NOMO-1 treated with DMSO at 0.1 percent for 48 hours (cell line): ENCODE results near the gene TBK1.
A peak's percentile ranks its signal among the peaks of the same experiment; 100 is the strongest.
"Not testable (repeated sequence)": the region's sequence is repeated elsewhere in the genome, so short reads cannot be mapped to it uniquely, and the experiment has no call there.

Experiments used
- DNase-seq: peaks from one replicate; lab custom pipeline; 2025; ENCODE audit not compliant: unreplicated experiment; lab: John Stamatoyannopoulos, UW

The TBK1 gene

DNA sequence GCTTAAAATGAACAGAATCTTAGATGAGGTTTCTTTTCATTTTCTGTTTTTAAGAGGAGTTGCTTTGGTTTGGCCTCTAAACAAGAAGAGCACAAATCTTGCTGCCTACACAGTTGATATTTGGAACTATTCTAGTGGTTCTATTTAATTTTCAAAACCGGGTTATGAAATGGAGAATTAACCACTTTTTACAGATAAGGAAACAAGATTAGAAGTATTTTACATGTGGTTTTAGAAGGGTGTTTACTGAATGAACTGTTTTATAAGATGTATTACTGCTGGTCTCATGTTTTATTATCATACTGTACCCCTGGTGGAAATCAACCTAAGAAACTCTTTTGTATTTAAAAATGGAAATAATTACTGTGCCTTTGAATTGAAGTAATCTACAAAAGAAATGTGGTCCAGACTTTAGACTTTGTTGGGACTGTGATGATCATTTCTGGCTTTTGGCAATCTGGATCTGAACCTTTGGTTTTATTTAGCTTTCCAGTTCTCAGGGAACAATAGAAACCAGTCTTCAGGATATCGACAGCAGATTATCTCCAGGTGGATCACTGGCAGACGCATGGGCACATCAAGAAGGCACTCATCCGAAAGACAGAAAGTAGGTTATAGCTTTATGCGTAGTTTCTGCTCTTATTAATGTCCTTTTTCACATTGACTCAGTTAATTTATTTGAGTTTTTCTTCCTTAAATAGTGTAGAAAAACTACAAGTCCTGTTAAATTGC is 43.2 kb downstream of the TBK1 start:
- no peak for DNase-seq

DNA sequence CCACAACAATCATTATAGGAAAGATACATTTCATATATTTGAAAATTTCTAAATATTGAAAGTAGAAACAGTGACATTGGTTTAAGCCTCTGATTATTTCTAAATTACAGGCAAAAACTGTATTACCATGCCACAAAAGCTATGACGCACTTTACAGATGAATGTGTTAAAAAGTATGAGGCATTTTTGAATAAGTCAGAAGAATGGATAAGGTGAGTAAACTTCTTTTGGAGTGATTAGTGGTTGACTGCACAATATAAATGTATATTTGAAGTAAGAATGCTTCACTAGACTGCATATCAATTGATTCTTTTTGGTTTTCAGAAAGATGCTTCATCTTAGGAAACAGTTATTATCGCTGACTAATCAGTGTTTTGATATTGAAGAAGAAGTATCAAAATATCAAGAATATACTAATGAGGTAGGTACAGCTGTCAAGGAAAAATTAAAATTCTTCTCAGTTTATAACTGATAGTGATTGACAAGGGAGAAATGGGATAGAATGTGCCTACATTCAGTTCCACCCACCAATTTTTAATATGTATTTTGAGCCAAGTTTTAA is 45.0 kb downstream of the TBK1 start:
- no peak for DNase-seq

DNA sequence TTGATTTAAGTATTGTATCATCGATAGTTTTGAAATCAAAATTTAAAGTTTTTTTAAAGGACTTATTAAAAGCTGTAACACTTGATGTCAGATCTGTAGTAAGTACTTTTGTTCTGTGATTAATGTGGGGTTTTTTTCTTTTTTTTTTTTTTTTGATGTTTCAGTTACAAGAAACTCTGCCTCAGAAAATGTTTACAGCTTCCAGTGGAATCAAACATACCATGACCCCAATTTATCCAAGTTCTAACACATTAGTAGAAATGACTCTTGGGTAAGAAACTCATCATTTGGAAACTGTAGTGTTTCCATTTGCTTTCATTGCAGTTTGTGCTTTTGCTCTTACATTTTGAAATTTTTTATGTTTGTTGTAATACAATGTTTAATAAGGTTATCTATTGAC is 45.6 kb downstream of the TBK1 start:
- no peak for DNase-seq

DNA sequence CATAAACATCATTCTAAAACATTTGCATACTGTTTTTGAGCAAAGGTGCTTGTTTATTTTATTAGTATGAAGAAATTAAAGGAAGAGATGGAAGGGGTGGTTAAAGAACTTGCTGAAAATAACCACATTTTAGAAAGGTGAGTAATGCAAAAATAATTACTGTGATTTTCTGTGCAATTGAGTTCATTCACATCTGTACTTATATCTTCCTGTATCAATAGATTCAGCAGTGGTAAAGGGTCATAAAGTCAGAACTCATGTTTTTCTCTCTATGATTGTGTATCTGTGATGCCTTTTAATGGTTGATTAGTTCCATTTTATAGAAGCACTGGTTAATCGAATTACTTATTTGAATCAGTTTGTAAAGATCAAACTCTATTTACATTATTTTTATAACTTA is 46.0 kb downstream of the TBK1 start:
- no peak for DNase-seq

DNA sequence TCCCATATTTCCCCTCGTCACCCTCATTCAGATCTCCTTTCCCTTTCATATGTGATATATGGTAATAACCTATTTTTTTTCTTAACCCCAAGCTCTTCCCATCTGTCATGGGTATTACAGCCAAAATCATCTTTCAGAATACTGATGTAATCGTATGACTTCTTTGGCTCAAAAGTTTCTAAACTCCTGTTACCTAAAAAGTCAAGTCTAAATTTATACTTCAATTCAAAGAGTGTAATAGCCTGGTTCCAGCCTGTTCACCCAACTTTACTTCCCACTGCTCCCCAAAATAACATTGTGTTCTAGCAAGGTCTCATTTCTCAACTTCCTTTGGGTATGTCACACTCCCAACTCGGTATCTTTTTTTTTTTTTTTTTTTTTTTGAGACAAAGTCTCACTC is 48.5 kb downstream of the TBK1 start:
- DNase-seq = peak; percentile 93

DNA sequence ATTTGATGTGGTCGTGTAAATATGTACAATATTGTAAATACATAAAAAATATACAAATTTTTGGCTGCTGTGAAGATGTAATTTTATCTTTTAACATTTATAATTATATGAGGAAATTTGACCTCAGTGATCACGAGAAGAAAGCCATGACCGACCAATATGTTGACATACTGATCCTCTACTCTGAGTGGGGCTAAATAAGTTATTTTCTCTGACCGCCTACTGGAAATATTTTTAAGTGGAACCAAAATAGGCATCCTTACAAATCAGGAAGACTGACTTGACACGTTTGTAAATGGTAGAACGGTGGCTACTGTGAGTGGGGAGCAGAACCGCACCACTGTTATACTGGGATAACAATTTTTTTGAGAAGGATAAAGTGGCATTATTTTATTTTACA is 49.6 kb downstream of the TBK1 start:
- no peak for DNase-seq

DNA sequence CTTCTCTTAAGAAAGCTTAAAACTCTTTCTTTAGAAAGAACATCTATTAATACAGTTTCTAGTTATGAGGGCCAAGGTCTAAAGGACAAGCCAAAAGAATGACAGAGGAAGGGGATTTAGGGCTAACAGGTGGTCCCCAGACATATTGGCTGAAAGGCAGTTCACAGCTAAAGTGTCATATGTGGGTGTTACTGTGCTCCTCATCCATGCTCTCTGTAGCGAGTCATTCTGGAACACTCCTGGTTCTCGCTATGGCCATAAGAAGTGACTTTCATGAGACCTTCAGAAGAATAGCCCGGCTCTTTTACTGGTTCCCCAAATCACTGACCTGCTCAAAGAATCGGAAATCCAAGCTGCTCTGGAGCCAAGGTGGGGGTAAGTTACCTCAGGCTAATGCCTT is 55.0 kb downstream of the TBK1 start:
- DNase-seq = no peak

DNA sequence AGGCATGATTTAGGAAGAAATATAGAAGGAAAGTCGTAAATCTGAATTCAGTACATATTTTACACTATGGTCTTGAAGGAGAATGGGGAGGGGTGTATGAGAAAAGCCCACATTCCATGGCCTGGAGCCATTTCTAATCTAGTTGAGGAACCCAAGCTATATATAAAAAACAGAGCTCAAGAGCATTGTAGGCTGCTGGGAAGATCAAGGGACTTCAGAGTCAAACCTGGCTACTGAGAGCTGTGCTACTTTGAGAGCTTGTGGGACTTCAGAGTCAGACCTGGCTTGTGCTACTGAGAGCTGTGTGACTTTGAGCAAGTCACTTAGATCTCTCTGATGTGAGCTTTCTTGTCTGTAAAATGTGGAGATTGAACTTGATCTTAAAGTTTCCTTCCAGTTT is 58.7 kb downstream of the TBK1 start:
- no peak for DNase-seq

DNA sequence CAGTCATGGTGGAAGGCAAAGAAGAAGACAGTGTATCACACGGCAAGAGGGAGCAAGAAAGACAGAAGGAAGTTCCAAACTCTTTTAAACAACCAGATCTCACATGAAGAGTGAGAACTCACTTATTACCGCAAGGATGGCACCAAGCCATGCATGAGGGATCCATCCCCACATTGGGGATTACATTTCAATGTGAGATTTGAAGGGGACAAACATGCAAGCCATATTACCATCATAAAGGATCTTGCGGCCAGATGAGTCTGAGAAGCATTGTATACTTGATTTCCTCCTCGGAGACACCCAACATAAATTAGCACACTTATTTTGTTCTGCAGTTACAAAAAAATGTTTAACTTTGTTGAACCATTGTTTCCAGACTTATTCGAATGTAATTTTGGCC is 66.5 kb downstream of the TBK1 start:
- no peak for DNase-seq

DNA sequence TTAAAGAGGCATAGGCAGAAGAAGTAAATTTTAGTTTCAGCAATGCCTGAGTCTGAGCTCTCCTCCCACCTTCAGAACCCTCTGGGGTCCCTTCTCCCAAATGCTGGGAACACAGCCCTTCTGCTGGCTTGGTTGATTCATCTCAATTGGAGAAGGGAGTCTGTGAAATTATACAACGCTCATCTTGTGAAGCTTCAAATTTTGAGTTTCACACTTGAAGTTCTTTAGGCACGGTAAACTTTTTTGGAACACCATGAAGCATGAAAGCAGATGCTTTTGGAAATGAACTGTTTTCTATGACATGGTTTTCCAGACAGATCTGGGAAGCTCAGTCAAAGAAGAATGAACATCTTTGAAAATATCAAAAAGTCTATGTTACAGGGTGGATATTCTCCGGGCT is 69.9 kb downstream of the TBK1 start:
- DNase-seq = no peak

DNA sequence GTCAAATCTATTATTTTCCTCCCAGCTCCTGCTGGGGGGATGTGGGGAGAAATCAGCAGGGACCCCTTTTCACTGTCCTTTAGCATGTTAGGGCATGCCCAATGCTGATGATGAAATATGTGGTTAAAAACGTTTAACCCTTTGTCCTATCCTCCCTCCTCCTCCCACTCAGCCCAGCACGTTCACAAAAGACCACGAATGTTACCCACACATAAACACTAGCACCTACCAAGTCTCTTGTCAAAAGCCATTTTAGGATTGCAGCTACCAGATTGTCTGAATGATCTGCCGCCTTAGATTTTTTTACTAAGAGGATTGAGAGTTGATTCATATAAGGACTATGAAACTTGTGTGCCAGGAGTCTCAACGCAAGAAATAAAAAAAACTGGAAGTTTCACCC is 70.4 kb downstream of the TBK1 start:
- DNase-seq = peak; percentile 66

DNA sequence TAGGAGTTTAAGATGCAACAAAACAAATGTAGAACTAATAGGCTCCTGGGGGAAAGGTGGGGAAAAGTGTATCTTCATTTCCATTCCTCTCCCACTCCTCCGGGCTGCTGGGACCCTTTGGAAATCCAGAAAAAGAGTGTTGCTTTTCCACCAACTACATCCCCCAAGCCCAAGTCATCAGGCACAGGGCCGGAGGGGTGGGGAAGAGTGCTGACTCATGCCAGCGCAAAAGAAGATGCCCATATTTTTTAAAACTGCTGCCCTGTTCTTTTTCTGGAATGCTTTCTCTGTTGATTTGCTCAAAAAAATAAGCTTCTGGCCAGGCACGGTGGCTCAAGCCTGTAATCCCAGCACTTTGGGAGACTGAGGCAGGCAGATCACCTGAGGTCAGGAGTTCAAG is 70.9 kb downstream of the TBK1 start:
- no peak for DNase-seq

DNA sequence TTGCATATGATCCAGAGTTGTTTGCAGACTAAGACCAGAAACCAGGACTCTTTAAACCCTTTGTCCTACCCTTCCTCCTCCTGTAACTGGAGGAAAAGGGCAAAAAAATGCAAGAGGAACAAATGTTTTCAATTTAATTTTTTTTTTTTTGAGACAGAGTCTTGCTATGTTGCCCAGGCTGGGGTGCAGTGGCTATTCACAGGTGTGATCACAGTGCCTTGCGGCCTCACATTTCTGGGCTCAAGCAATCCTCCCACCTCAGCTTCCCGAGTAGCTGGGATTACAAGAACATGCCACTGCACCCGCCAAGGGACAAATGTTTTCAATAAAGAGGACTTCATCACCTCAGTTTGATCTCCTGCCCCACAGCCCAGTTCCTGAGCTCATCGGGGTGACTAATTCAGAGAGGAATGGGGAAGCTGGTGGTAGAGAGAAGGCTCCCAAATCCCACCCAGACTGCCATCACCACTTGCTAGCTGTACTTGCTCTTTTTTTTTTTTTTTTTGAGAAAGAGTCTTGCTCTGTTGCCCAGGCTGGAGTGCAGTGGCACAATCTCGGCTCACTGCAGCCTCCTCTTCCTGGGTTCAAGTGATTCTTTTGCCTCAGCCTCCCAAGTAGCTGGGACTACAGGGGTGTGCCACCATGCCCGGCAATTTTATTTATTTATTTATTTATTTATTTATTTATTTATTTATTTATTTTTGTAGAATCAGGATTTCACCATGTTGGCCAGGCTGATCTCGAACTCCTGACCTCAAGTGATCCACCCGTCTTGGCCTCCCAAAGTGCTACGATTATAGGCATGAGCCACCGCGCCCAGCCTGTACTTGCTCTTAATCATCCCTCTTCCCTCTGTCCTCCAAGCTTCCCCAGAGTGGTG is 71.9 kb downstream of the TBK1 start:
- not testable (repeated sequence) for DNase-seq

DNA sequence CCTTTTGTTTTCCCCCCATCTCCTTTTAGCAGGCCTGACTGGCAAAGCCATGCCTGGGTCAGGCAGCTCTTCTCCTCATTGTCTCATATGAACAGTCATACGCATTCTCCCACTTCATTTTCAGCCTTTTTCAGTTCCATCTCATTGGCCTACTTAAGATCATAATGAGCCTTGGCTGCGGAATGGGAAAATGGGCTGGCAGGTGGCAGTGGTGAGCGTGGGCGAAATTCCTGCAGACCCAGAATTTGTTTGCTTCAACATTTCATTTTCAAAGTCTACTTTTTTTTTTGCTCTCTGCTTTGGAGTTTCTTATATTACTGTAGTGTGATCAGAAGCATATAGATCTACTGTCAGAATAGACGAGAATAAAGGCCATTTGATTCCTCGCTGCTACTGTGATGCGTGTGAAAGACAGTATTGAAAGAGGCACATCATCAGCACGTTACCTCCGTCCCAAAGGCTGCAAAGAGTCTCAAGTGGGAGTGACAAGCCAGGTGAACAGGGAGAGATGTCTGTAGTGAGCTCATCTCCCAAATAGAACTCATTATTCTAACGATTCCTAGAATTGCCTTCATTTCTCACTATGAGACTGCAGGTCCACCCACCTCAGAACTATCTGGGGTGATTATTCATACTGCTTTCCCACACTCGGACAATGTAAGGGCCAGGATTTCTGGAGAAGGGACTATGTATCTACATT is 73.7 kb downstream of the TBK1 start:
- no peak for DNase-seq

DNA sequence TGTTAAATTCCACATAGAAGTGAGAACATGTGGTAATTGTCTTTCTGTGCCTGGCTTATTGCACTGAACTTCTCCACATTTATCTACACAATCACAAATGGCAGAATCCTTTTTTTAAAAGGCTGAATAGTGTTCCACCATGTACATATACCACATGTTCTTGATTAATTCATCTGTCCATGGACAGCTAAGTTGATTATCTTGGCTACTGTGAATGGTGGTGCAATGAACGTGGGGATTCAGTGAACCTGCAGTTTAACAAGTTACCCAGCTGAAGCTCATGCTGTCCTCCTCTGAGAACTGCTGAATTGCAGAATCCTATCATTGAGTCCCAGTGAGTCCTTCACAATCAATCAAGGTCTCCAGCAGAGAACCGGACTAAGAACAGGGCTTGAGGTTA is 74.9 kb downstream of the TBK1 start:
- no peak for DNase-seq

DNA sequence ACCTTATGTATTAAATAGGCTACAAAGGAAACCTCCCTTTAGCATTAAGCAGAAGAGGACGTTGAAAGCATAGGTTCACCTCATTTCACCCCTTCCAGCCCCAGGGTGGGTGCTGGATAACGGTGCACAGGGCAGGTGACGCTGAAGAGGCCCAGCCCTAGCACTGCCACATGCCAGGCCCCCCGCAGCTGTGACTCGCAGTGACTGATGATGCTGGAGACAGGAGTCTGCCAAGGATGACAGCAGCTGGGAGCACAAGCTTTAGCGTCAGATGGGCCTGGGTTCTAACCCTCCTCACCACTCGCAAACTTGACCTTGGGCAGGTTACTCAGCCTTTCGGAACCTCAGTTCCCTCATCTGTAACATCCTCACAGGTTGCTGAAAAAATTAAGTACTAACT is 76.7 kb downstream of the TBK1 start:
- no peak for DNase-seq

DNA sequence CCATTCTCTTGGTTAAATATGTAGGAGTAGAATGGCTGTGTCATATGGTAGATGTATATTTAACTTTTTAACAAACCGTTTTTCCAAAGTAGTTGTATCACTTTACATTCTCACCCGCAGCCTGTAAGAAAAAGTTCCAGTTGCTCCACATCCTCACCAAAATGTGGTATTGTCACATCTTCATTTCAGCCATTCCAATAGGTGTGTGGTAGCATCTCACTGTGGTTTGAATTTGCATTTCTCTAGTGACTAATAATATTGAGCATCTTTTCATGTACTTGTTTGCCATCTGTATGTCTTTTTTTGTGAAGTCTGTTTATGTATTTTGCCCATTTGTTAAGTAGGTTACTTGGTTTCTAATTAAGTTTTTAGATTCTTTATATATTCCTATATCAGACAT is 78.6 kb downstream of the TBK1 start:
- DNase-seq = no peak

DNA sequence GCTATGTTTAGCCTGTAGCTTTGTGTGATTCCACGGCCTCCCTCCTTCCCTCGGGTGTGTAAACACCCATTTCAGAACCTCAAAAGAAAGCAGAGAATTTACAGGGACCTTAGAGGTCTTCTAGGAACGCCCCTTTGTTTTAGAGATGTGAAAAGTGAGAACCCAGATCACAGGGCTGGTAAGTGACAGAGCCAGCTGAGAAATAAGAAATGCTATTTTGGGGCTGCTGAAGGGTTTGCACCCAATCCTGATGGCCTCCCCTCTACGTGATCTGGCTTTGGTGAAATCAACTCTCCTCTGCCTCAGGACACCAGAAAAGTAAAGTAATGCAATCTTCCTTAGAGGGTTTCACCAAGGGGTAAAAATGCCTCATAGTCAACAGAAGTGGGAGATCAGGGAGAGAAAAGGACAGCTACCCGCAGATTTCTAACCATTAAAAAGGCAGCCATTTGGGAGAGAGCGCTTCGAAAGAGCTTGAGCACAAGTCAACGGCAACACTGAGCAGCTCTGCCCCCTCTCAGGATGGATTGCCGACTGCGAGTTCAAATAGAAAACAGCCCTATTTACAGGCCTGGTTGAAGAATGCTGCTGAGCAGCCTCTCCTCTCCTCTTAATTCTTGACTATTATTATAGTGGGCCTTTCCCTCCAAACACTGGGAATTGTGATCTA is 79.9 kb downstream of the TBK1 start:
- no peak for DNase-seq

DNA sequence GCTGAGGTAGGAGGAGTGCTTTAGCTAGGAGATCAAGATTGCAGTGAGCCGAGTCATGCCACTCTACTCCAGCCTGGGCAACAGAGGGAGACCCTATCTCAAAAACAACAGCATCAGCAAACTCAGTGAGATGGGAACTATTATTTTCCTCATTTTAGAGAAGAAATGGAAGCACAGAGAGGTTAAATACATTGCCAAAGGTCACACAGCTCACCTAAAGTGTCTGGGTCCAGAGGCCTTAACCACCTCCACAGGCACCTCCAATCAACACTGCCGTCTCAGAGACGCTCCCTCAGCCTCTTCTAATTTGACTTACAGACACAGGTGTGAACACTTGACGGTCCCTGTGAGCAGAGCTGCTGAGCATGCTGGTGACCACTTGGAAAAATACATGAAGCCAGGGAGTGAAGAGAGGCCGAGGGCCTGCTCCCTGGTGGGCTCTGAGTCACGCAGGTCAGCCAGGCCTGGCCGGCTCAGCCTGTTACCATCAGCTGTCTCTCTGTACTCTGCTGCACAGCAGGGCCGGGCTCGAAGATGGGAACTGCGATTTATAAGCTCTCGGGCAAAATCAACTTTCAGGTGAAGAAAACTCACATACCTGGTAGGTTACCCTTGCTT is 80.9 kb downstream of the TBK1 start:
- no peak for DNase-seq

DNA sequence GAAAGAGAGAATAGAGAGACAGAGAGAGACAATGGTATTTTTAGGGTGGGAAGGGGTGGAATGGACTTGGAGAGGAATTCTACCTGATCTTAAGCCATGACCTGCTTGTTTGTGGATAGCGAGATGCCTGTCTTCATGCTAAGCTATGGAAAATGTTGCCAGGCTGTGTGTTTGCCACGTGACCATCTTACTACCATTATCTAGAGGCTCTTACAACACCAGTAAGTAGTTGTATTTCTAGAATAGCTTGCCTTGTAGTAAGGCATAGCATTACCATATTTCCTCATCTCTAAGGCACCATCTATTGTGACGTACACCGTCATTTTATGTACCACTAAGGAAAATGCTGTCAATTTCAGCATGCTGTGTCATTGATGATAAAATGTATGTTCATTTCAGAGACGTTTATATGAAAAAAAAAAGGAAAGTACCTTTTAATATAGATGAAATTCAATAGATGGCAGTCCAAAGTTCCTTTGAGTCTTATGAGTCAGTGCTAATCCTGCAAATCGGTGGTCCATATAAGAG is 82.8 kb downstream of the TBK1 start:
- DNase-seq = no peak
